K562 treated with DMSO at 1 percent for 48 hours (cell line): ENCODE results near the gene TBC1D25. TPM values are rescaled to one million over a fixed set of nuclear protein-coding genes. Genes with fewer than 3 reads are reported as not detected.

Experiments used
- total RNA-seq: library from RNA; unstranded; fragments of 300-600 nt; gene quantifications from 2 replicates; pipeline ENCODE4 v1.2.3, GENCODE V29; 2022; ENCODE audit warnings: low replicate concordance; ENCODE audit errors: extremely low read depth

The TBC1D25 gene
- not detected in 2 replicates for total RNA-seq

GRCh38 chrX:48539345-48540027 lies at the start of gene TBC1D25:
TBC1D25 (plus strand) TSS chrX:48539714; CDS start chrX:48539798, 84 bp downstream.

GRCh38 chrX:48508400-48509244 lies 30.9 kb upstream of the TBC1D25 start, which contains the start of gene PORCN:
PORCN (plus strand) TSS chrX:48508992; CDS start chrX:48509821, 829 bp downstream.

GRCh38 chrX:48521353-48522243 lies 17.9 kb upstream of the TBC1D25 start, which contains the start of gene EBP:
EBP (plus strand) TSS chrX:48521808; CDS start chrX:48523772, 1,964 bp downstream.

GRCh38 chrX:48574270-48575266 lies 35.1 kb downstream of the TBC1D25 start, which contains the start of gene RBM3:
RBM3 (plus strand) TSS chrX:48574484; CDS start chrX:48575181, 697 bp downstream.

GRCh38 chrX:48597353-48598264 lies 58.1 kb downstream of the TBC1D25 start, which contains the start of gene WDR13:
WDR13 (plus strand) TSS chrX:48597492; CDS start chrX:48597997, 505 bp downstream.

Other genes with a start within 250 kb of the TBC1D25 start
- gene SSX3, start 183.0 kb upstream of the TBC1D25 start, total RNA-seq, result not detected in 2 replicates
- gene SSX4, start 156.2 kb upstream of the TBC1D25 start, total RNA-seq, result not detected in 2 replicates
- not detected in 2 replicates for gene SSX4B, start 127.8 kb upstream of the TBC1D25 start, total RNA-seq
- gene SLC38A5, start 69.5 kb upstream of the TBC1D25 start, total RNA-seq, result not detected in 2 replicates
- not detected in 2 replicates for gene FTSJ1, start 63.5 kb upstream of the TBC1D25 start, total RNA-seq
- gene PORCN, start 30.7 kb upstream of the TBC1D25 start, total RNA-seq, result not detected in 2 replicates
- not detected in 2 replicates for gene EBP, start 17.9 kb upstream of the TBC1D25 start, total RNA-seq
- gene RBM3, start 34.8 kb downstream of the TBC1D25 start, total RNA-seq, result not detected in 2 replicates
- not detected in 2 replicates for gene WDR13, start 57.8 kb downstream of the TBC1D25 start, total RNA-seq
- gene WAS, start 144.1 kb downstream of the TBC1D25 start, total RNA-seq, result not detected in 2 replicates
- gene SUV39H1, start 157.0 kb downstream of the TBC1D25 start, total RNA-seq, result not detected in 2 replicates
- gene GLOD5, start 222.0 kb downstream of the TBC1D25 start, total RNA-seq, result not detected in 2 replicates
- gene GATA1, start 246.9 kb downstream of the TBC1D25 start, total RNA-seq, result not detected in 2 replicates